ENCODE data around the gene PLEKHF1. TPM values are rescaled to one million over a fixed set of nuclear protein-coding genes. Genes with fewer than 3 reads are reported as not detected.

PLEKHF1 gene
- total RNA-seq, 1 experiment from 2014 or later, result 5.5 TPM

DNA sequence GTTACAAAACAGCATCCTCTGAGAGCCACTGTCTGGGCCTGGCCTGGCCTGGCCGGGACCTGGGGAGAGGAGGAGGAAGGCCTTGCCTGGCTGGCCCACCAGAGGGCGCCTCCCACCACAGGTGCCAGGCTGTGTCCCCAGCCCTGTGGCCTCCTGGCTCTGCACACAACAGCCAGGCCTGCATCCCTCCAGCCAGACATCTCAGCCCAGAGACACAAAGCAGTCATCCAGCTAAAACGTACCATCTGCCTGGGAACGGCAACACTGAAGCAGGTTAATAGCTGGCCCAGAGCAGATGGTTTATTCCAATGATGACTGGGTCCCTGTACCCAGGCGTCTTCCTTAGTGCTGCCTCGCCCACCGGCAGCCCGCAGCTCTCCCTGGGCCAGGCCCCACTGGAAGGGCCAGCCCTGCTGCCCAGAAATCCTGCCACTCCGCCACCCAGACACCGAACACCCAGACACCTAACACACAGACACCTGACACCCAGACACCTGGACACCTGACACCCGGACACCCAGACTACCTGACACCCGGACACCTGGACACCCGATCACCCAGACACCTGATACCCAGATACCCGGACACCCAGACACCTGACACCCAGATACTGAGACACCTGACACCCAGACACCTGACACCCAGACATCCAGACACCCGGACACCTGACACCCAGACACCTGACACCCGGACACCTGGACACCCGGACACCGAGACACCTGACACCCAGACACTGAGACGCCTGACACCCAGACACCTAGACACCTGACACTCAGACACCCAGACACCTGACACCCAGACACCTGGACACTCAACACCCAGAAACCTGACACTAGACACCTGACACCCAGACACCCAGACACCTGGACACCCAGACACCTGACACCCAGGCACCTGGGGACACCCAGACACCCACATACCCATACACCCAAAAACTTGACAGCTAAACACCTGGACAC lies 29.7 kb downstream of the PLEKHF1 start:
- Histone ChIP-seq H4K20me1 (ENCODE audit: insufficient read depth) (no peaks in the 10 kb centered on the region), H3K36me3 (ENCODE audit: control insufficient read depth in 1 of 2, insufficient read depth in 2 of 2, low read length in 2 of 2) (no peaks in the 10 kb centered on the region), H3K4me2 (ENCODE audit: low read length) (no peak overlapping the region), H3K9me3 (ENCODE audit: control insufficient read depth in 1 of 2, insufficient read depth in 1 of 2, low read depth in 1 of 2, low read length in 2 of 2) (no peaks in the 10 kb centered on the region), H3K27ac (ENCODE audit: low read depth, low read length) (peak overlapping the region; percentile 35; the same call in 1 of the 2 replicates), H2AFZ (ENCODE audit: low read depth, low read length, poor library complexity, severe bottlenecking) (no peak overlapping the region), H3K79me2 (ENCODE audit: insufficient read depth, low read length) (no peaks in the 10 kb centered on the region), H3K27me3 (ENCODE audit: insufficient read depth, low read length) (no peaks in the 10 kb centered on the region), H3K9ac (ENCODE audit: low read length) (no peak overlapping the region), H3K4me3 (replicated peaks in 1 of 2; ENCODE audit: low read depth in 1 of 2, low read length in 2 of 2) (no peak overlapping the region), H3K4me1 (ENCODE audit: control insufficient read depth in 1 of 2, insufficient read depth in 2 of 2, low read length in 2 of 2) (peaks cover 0 to 6% of the 10 kb centered on the region in 2 experiments; a peak in 1 of 4 replicates), H3K9me2 (ENCODE audit: insufficient read depth) (no peaks in the 10 kb centered on the region)
- ChIA-PET POLR2A (no interaction called here), RAD21 (ENCODE audit: low non-redundant PET in 1 of 2, low total read pairs in 2 of 2, uncharacterized antibody in 2 of 2, unreplicated experiment in 2 of 2) (no interaction called here), CTCF (interaction anchor here (0.8 to 1.1 kb wide), 2 partner anchors 22 to 85 kb away, joined by 3 to 6 read pairs; no protein-coding TSS in a partner anchor)
- no TSS peak for BruUV-seq (replicated peaks)
- ATAC-seq (peak; percentile 99), DNase-seq (ENCODE audit: low read depth, low spot score) (no peak)
- TF ChIP-seq RAD21 (IDR thresholded peaks at IDR 0.05; ENCODE audit: low read depth), result peak; percentile 73
- no peak for TF ChIP-seq EZH2 (IDR thresholded peaks at IDR 0.05)
- TF ChIP-seq, protein P1, sequence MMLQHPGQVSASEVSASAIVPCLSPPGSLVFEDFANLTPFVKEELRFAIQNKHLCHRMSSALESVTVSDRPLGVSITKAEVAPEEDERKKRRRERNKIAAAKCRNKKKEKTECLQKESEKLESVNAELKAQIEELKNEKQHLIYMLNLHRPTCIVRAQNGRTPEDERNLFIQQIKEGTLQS (IDR thresholded peaks at IDR 0.05), result no peak
- no peak for TF ChIP-seq JUND (IDR thresholded peaks at IDR 0.05)
- TF ChIP-seq, protein P2, sequence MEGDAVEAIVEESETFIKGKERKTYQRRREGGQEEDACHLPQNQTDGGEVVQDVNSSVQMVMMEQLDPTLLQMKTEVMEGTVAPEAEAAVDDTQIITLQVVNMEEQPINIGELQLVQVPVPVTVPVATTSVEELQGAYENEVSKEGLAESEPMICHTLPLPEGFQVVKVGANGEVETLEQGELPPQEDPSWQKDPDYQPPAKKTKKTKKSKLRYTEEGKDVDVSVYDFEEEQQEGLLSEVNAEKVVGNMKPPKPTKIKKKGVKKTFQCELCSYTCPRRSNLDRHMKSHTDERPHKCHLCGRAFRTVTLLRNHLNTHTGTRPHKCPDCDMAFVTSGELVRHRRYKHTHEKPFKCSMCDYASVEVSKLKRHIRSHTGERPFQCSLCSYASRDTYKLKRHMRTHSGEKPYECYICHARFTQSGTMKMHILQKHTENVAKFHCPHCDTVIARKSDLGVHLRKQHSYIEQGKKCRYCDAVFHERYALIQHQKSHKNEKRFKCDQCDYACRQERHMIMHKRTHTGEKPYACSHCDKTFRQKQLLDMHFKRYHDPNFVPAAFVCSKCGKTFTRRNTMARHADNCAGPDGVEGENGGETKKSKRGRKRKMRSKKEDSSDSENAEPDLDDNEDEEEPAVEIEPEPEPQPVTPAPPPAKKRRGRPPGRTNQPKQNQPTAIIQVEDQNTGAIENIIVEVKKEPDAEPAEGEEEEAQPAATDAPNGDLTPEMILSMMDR (IDR thresholded peaks at IDR 0.05 in 2 of 3, conservative IDR thresholded peaks at IDR 0.05 in 1 of 3; ENCODE audit: borderline replicate concordance in 1 of 3, insufficient read depth in 1 of 3, low read depth in 2 of 3, low read length in 2 of 3), result peak; percentile 56 to 95 (median 83); a peak in 5 of 6 replicates
- intact Hi-C loops (cut with micrococcal nuclease), result loop anchor here (1.0 kb wide), 1 partner anchor 21 kb away; no protein-coding TSS in a partner anchor
